ENCODE results near the gene TAS2R40. TPM values are rescaled to one million over a fixed set of nuclear protein-coding genes. Genes with fewer than 3 reads are reported as not detected.

TAS2R40 gene
- total RNA-seq, 1 donor from 2014 or later, result not detected

- no peaks in the 10 kb centered on the region for H3K27me3 ChIP-seq (ENCODE audit: control insufficient read depth, insufficient read depth, low read length)
- no peak for DNase-seq (ENCODE audit: low read depth)
- H3K4me3 ChIP-seq (ENCODE audit: low read depth, low read length), result no peak overlapping the region
- H3K36me3 ChIP-seq (ENCODE audit: control insufficient read depth, insufficient read depth, low read length), result no peaks in the 10 kb centered on the region
- TF ChIP-seq, protein P1, sequence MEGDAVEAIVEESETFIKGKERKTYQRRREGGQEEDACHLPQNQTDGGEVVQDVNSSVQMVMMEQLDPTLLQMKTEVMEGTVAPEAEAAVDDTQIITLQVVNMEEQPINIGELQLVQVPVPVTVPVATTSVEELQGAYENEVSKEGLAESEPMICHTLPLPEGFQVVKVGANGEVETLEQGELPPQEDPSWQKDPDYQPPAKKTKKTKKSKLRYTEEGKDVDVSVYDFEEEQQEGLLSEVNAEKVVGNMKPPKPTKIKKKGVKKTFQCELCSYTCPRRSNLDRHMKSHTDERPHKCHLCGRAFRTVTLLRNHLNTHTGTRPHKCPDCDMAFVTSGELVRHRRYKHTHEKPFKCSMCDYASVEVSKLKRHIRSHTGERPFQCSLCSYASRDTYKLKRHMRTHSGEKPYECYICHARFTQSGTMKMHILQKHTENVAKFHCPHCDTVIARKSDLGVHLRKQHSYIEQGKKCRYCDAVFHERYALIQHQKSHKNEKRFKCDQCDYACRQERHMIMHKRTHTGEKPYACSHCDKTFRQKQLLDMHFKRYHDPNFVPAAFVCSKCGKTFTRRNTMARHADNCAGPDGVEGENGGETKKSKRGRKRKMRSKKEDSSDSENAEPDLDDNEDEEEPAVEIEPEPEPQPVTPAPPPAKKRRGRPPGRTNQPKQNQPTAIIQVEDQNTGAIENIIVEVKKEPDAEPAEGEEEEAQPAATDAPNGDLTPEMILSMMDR (IDR thresholded peaks at IDR 0.05; ENCODE audit: insufficient read depth, low read length, poor library complexity, severe bottlenecking), result no peak
These were observed 5.2 kb upstream of the TAS2R40 start for GRCh38 chr7:143216686-143217085.

DNA sequence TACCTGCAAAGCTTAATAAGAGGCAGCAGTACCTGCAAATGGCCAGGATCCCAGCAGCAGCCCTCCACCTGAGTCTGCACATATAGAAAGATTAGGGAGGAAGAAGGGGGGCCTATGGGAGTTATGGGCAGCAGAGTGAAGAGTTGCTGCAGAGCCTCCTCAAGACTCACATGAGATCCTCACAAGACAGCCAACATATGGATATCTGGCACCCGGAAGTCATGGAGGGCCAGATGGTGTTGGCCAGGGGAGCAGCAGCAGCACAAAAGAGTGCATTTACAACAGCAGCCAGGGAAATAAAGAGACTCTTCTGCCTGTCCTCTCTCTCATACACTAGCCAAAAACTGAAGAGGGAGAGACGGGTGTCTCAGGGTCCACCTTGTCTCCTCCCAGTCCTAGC lies 4.0 kb upstream of the TAS2R40 start:
- Histone ChIP-seq H3K36me3 (ENCODE audit: control insufficient read depth, insufficient read depth, low read length) (no peaks in the 10 kb centered on the region), H3K4me3 (ENCODE audit: low read depth, low read length) (no peak overlapping the region), H3K27me3 (ENCODE audit: control insufficient read depth, insufficient read depth, low read length) (no peaks in the 10 kb centered on the region)
- TF ChIP-seq, protein P1 (IDR thresholded peaks at IDR 0.05; ENCODE audit: insufficient read depth, low read length, poor library complexity, severe bottlenecking), result no peak
- no peak for DNase-seq (ENCODE audit: low read depth)

DNA sequence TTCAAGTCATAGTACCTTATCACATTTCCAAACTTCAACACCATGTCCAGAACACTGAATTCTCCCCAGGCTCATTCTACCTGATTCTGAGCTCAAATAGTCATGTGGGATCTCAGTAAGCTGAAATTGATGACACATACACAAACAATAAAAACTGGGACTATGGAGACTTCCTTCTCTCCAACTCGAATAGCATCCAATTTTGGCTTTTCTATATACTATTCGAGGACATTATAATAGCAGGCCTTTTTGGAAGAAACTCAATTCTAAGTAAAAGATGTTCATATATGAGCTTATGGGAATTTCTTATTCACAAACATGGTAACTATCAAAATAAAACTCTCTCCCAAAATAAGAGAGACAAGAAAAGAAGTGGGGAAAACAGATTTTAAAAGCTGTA lies 551 bp upstream of the TAS2R40 start:
- Histone ChIP-seq H3K27me3 (ENCODE audit: control insufficient read depth, insufficient read depth, low read length) (no peaks in the 10 kb centered on the region), H3K36me3 (ENCODE audit: control insufficient read depth, insufficient read depth, low read length) (no peaks in the 10 kb centered on the region), H3K4me3 (ENCODE audit: low read depth, low read length) (no peak overlapping the region)
- TF ChIP-seq, protein P1 (IDR thresholded peaks at IDR 0.05; ENCODE audit: insufficient read depth, low read length, poor library complexity, severe bottlenecking), result no peak
- DNase-seq (ENCODE audit: low read depth), result no peak

- Histone ChIP-seq H3K4me3 (ENCODE audit: low read depth, low read length) (no peak overlapping the region), H3K36me3 (ENCODE audit: control insufficient read depth, insufficient read depth, low read length) (no peaks in the 10 kb centered on the region), H3K27me3 (ENCODE audit: control insufficient read depth, insufficient read depth, low read length) (no peaks in the 10 kb centered on the region)
- TF ChIP-seq, protein P1 (IDR thresholded peaks at IDR 0.05; ENCODE audit: insufficient read depth, low read length, poor library complexity, severe bottlenecking), result no peak
- DNase-seq (ENCODE audit: low read depth), result no peak
These were observed 945 bp downstream of the TAS2R40 start for GRCh38 chr7:143222782-143223181.

DNA sequence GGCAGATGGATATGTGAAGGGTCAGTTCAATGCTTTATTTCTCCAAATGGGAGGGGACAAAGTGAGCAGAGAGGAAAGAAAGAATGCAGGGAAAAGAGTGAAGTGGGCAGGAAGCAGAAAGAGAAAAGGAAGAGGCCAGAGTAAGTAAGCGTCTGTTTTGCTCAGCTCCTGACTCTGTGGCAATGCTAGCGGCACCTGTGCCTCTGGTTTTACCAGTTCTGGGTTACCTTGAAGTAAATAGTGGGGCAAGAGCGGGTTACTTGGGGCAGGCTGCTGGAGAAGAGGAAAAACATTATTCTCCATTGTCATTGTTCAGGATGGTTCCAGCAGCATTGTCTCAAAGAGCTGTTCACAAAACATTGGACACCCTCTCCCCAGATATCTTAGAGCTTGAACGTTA lies 1.9 kb downstream of the TAS2R40 start:
- no peak overlapping the region for H3K4me3 ChIP-seq (ENCODE audit: low read depth, low read length)
- no peak for DNase-seq (ENCODE audit: low read depth)
- H3K36me3 ChIP-seq (ENCODE audit: control insufficient read depth, insufficient read depth, low read length), result no peaks in the 10 kb centered on the region
- H3K27me3 ChIP-seq (ENCODE audit: control insufficient read depth, insufficient read depth, low read length), result no peaks in the 10 kb centered on the region
- TF ChIP-seq, protein P1 (IDR thresholded peaks at IDR 0.05; ENCODE audit: insufficient read depth, low read length, poor library complexity, severe bottlenecking), result no peak

- TF ChIP-seq, protein P1 (IDR thresholded peaks at IDR 0.05; ENCODE audit: insufficient read depth, low read length, poor library complexity, severe bottlenecking), result no peak
- H3K36me3 ChIP-seq (ENCODE audit: control insufficient read depth, insufficient read depth, low read length), result no peaks in the 10 kb centered on the region
- H3K27me3 ChIP-seq (ENCODE audit: control insufficient read depth, insufficient read depth, low read length), result no peaks in the 10 kb centered on the region
- no peak for DNase-seq (ENCODE audit: low read depth)
- H3K4me3 ChIP-seq (ENCODE audit: low read depth, low read length), result no peak overlapping the region
These were observed 3.2 kb downstream of the TAS2R40 start for GRCh38 chr7:143225047-143225446.
